HEK293 (cell line): ENCODE measurements around the gene BIN2.

ENCODE experiments used
- CTCF ChIA-PET: fragments of 350-600 bp; formaldehyde crosslinking; extraction: SDS; loops from one replicate; lab custom pipeline; 2021; ENCODE audit warnings: antibody characterized with exemption; lab: Yijun Ruan, JAX
- POLR2A ChIA-PET: fragments of 300-600 bp; formaldehyde crosslinking; extraction: SDS; loops from one replicate; lab custom pipeline; 2020; ENCODE audit warnings: antibody characterized with exemption, inconsistent platforms; lab: Yijun Ruan, JAX
- H3K27ac ChIP-seq: fragments of 200-500 bp; sonication (Bioruptor generic); 2 replicates; pipeline ENCODE4 v1.5.1; 2014; ENCODE audit warnings: low read depth, low read length, control low read depth, inconsistent platforms; ENCODE audit errors: extremely low read depth
- H3K36me3 ChIP-seq, 2 experiments: fragments of 200-500 bp in 1 of 2; sonication (Bioruptor generic) in 1 of 2; 1 replicate in 1 of 2; 2 replicates in 1 of 2; pipeline ENCODE4 v1.5.1; 2014 to 2017; ENCODE audit warnings: inconsistent platforms in 2 of 2, low read length in 2 of 2; ENCODE audit not compliant: control insufficient read depth in 2 of 2, insufficient read depth in 1 of 2
- H3K4me1 ChIP-seq: fragments of 200-500 bp; sonication (Bioruptor generic); 2 replicates; pipeline ENCODE4 v1.5.1; 2014; ENCODE audit warnings: mild to moderate bottlenecking, low read length, inconsistent platforms; ENCODE audit not compliant: control insufficient read depth, insufficient read depth
- H3K4me3 ChIP-seq: 2 replicates; pipeline ENCODE4 v1.5.1; 2011; ENCODE audit warnings: low read depth, mild to moderate bottlenecking, control low read depth, low read length, moderate library complexity
- H3K9me3 ChIP-seq: fragments of 200-500 bp; sonication (Bioruptor generic); 2 replicates; pipeline ENCODE4 v1.5.1; 2014; ENCODE audit warnings: low read depth, low read length, inconsistent platforms; ENCODE audit not compliant: control insufficient read depth, insufficient read depth
- MEIS1 ChIP-seq: sonication (generic); formaldehyde crosslinking; IDR thresholded peaks from 2 replicates; pipeline ENCODE4 v1.8.1; 2022; ENCODE audit warnings: missing genetic modification reagents, mild to moderate bottlenecking, borderline replicate concordance
- WT1 ChIP-seq: fragments of 450-650 bp; formaldehyde crosslinking; IDR thresholded peaks from 2 replicates; pipeline ENCODE4 v1.5.1; 2016; ENCODE audit warnings: missing biosample characterization, missing genetic modification characterization
- ZBTB17 ChIP-seq: fragments of 450-650 bp; formaldehyde crosslinking; IDR thresholded peaks from 2 replicates; pipeline ENCODE4 v1.5.1; 2016; ENCODE audit warnings: missing biosample characterization, missing genetic modification characterization
- ZBTB48 ChIP-seq: fragments of 450-650 bp; formaldehyde crosslinking; IDR thresholded peaks from 2 replicates; pipeline ENCODE4 v1.5.1; 2016; ENCODE audit warnings: missing biosample characterization, missing genetic modification characterization
- ZEB2 ChIP-seq: fragments of 450-650 bp; formaldehyde crosslinking; IDR thresholded peaks from 2 replicates; pipeline ENCODE4 v1.5.1; 2016; ENCODE audit warnings: missing biosample characterization, missing genetic modification characterization
- ZFHX2 ChIP-seq: fragments of 450-650 bp; formaldehyde crosslinking; conservative IDR thresholded peaks from 2 replicates; pipeline ENCODE4 v1.5.1; 2016; ENCODE audit warnings: missing biosample characterization, missing genetic modification characterization
- ZNF114 ChIP-seq: fragments of 450-650 bp; formaldehyde crosslinking; IDR thresholded peaks from 2 replicates; pipeline ENCODE4 v1.5.0; 2017; ENCODE audit warnings: missing biosample characterization, missing genetic modification characterization
- ZNF132 ChIP-seq: fragments of 450-650 bp; formaldehyde crosslinking; IDR thresholded peaks from 2 replicates; pipeline ENCODE4 v1.5.1; 2017; ENCODE audit warnings: missing biosample characterization, missing genetic modification characterization, borderline replicate concordance
- ZNF239 ChIP-seq: fragments of 450-650 bp; formaldehyde crosslinking; IDR thresholded peaks from 2 replicates; pipeline ENCODE4 v1.5.1; 2016; ENCODE audit warnings: missing biosample characterization, missing genetic modification characterization
- ZNF394 ChIP-seq: fragments of 450-650 bp; formaldehyde crosslinking; IDR thresholded peaks from 2 replicates; pipeline ENCODE4 v1.5.1; 2016; ENCODE audit warnings: missing biosample characterization, missing genetic modification characterization, mild to moderate bottlenecking, moderate library complexity, borderline replicate concordance
- ZNF600 ChIP-seq: fragments of 450-650 bp; formaldehyde crosslinking; IDR thresholded peaks from 2 replicates; pipeline ENCODE4 v1.5.1; 2016; ENCODE audit warnings: missing biosample characterization, missing genetic modification characterization
- ZNF626 ChIP-seq: fragments of 450-650 bp; sonication (Bioruptor Pico); formaldehyde crosslinking; IDR thresholded peaks from 2 replicates; pipeline ENCODE4 v1.5.1; 2018; ENCODE audit warnings: missing biosample characterization, missing genetic modification characterization, inconsistent platforms
- ZNF629 ChIP-seq: fragments of 450-650 bp; formaldehyde crosslinking; IDR thresholded peaks from 2 replicates; pipeline ENCODE4 v1.5.1; 2017; ENCODE audit warnings: missing biosample characterization, missing genetic modification characterization
- ZNF701 ChIP-seq: fragments of 450-650 bp; formaldehyde crosslinking; IDR thresholded peaks from 2 replicates; pipeline ENCODE4 v1.5.1; 2016; ENCODE audit warnings: missing biosample characterization, missing genetic modification characterization
- ZXDB ChIP-seq: fragments of 450-650 bp; formaldehyde crosslinking; IDR thresholded peaks from 2 replicates; pipeline ENCODE4 v1.5.1; 2016; ENCODE audit warnings: missing biosample characterization, missing genetic modification characterization
- TF ChIP-seq, protein P1 (sequence below): IDR thresholded peaks from 2 replicates; pipeline ENCODE4 v1.6.1; 2011; ENCODE audit warnings: mild to moderate bottlenecking, low read depth, low read length, borderline replicate concordance
- TF ChIP-seq, protein P2 (sequence below): sonication (generic); formaldehyde crosslinking; IDR thresholded peaks from 2 replicates; pipeline ENCODE4 v1.8.1; 2022; ENCODE audit warnings: mild to moderate bottlenecking, moderate library complexity, missing genetic modification reagents
- TF ChIP-seq, protein P3 (sequence below): fragments of 450-650 bp; formaldehyde crosslinking; IDR thresholded peaks from 2 replicates; pipeline ENCODE4 v1.5.1; 2016; ENCODE audit warnings: missing biosample characterization, missing genetic modification characterization, borderline replicate concordance
- TF ChIP-seq, protein P4 (sequence below): fragments of 450-650 bp; formaldehyde crosslinking; IDR thresholded peaks from 2 replicates; pipeline ENCODE4 v1.5.1; 2016; ENCODE audit warnings: missing biosample characterization, missing genetic modification characterization

The BIN2 gene

DNA sequence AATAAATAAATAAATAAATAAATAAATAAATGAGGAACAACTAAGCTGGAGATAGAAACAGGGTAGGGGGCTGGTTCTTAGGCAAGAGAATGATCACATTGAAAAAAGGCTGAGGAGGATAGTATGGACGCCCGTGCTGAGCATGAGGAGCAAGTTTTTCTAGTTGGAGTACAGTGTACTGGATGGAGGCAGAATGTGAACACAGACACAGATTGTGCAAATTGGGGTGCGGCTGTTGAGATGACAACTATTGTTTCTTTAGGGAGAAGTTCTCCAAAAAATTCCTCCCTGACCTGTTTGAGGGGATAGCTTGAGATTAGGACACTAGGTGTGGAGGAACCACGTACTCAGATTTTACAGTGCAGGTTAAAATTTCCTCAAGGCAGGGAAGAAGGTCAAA is 979 bp upstream of the BIN2 start:
- H3K27ac ChIP-seq: no peak overlapping the region
- no peaks in the 10 kb centered on the region for H3K36me3 ChIP-seq
- no peaks in the 10 kb centered on the region for H3K4me1 ChIP-seq
- no peak for TF ChIP-seq WT1 (tag by site-specific recombination)
- no peak for TF ChIP-seq ZBTB48 (tag by site-specific recombination)
- peak; percentile 13; the same call in 1 of the 2 replicates for TF ChIP-seq ZNF394
- TF ChIP-seq, protein P1, sequence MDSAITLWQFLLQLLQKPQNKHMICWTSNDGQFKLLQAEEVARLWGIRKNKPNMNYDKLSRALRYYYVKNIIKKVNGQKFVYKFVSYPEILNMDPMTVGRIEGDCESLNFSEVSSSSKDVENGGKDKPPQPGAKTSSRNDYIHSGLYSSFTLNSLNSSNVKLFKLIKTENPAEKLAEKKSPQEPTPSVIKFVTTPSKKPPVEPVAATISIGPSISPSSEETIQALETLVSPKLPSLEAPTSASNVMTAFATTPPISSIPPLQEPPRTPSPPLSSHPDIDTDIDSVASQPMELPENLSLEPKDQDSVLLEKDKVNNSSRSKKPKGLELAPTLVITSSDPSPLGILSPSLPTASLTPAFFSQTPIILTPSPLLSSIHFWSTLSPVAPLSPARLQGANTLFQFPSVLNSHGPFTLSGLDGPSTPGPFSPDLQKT: no peak
- no peak overlapping the region for H3K4me3 ChIP-seq
- CTCF ChIA-PET: interaction anchor here (0.7 to 1.0 kb wide), 2 partner anchors 600 to 1240 kb away, joined by 4 read pairs; partner anchors contain the start of gene SMARCD1
- H3K9me3 ChIP-seq: no peaks in the 10 kb centered on the region
- POLR2A ChIA-PET: no interaction called here

DNA sequence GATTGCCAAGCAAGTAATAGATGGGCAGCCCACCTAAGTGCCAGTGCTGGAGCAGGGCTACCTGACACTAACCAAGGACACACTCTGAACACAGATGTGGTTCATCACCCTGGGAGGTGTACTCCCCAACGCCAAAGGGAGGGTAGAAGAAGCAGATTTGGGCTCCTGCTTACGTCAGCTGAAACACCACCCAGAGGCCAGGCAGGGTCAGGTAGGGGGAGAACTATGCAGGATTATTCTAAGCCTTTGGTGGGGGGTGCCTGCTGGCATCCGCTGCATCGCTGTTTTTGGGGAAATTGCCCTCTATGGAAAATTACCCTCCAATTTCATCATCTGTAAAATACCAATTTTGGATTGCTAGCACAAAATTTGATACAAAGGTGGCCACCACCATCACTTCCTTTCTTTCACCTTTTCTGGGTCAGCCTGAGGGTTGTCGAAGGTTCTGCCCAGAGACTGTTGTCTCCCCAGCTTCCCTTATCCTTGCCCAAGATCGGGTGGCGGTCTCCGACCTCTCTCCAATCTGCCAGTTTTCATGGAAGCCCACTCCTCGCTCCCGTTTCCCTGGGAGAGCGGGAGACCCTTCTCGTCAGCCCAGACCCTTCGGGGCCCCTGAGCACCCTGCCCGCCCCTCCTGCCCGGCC is 535 bp downstream of the BIN2 start:
- Histone ChIP-seq H3K27ac (no peak overlapping the region), H3K4me3 (no peak overlapping the region)
- CTCF ChIA-PET: interaction anchor here (0.6 kb wide), 1 partner anchor 1022 kb away, joined by 3 read pairs; no protein-coding TSS in a partner anchor

DNA sequence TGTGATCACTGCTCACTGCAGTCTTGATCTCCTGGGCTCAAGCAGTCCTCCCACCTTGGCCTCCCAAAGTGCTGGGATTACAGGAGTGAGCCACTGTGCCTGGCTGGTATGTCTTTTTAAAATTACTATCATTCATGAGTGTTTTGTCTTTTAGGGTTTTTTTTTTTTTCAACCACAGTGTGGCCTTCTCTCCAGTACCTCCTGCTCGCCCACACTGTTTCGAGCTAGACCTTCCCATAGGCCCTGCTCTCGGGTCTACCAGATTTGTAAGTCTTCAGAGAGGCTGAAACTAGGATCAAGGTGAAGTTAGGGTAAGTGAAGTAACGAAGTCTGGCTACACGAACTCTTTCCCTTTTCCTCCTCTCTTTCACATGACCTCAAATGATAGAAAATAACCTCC is 1.5 kb downstream of the BIN2 start:
- POLR2A ChIA-PET: interaction anchor here (0.6 kb wide), 1 partner anchor 104 kb away, joined by 6 read pairs; the partner anchor contains the start of gene POU6F1

More for the DNA sequence above, 535 bp downstream of the BIN2 start:
- POLR2A ChIA-PET: no interaction called here
- no peak for TF ChIP-seq ZEB2
- TF ChIP-seq, protein P2, sequence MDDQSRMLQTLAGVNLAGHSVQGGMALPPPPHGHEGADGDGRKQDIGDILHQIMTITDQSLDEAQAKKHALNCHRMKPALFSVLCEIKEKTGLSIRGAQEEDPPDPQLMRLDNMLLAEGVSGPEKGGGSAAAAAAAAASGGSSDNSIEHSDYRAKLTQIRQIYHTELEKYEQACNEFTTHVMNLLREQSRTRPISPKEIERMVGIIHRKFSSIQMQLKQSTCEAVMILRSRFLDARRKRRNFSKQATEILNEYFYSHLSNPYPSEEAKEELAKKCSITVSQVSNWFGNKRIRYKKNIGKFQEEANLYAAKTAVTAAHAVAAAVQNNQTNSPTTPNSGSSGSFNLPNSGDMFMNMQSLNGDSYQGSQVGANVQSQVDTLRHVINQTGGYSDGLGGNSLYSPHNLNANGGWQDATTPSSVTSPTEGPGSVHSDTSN: no peak
- no peak for TF ChIP-seq ZFHX2
- no peak for TF ChIP-seq ZBTB17 (tag by site-specific recombination)
- TF ChIP-seq ZNF239 (tag by site-specific recombination): no peak
- TF ChIP-seq WT1 (tag by site-specific recombination): no peak
- no peak for TF ChIP-seq ZNF629 (tag by site-specific recombination)
- TF ChIP-seq, protein P3, sequence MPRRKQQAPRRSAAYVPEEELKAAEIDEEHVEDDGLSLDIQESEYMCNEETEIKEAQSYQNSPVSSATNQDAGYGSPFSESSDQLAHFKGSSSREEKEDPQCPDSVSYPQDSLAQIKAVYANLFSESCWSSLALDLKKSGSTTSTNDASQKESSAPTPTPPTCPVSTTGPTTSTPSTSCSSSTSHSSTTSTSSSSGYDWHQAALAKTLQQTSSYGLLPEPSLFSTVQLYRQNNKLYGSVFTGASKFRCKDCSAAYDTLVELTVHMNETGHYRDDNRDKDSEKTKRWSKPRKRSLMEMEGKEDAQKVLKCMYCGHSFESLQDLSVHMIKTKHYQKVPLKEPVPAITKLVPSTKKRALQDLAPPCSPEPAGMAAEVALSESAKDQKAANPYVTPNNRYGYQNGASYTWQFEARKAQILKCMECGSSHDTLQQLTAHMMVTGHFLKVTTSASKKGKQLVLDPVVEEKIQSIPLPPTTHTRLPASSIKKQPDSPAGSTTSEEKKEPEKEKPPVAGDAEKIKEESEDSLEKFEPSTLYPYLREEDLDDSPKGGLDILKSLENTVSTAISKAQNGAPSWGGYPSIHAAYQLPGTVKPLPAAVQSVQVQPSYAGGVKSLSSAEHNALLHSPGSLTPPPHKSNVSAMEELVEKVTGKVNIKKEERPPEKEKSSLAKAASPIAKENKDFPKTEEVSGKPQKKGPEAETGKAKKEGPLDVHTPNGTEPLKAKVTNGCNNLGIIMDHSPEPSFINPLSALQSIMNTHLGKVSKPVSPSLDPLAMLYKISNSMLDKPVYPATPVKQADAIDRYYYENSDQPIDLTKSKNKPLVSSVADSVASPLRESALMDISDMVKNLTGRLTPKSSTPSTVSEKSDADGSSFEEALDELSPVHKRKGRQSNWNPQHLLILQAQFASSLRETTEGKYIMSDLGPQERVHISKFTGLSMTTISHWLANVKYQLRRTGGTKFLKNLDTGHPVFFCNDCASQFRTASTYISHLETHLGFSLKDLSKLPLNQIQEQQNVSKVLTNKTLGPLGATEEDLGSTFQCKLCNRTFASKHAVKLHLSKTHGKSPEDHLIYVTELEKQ (tag by site-specific recombination): no peak
- TF ChIP-seq ZNF701 (tag by site-specific recombination): no peak
- TF ChIP-seq ZNF114 (tag by site-specific recombination): no peak
- TF ChIP-seq, protein P4, sequence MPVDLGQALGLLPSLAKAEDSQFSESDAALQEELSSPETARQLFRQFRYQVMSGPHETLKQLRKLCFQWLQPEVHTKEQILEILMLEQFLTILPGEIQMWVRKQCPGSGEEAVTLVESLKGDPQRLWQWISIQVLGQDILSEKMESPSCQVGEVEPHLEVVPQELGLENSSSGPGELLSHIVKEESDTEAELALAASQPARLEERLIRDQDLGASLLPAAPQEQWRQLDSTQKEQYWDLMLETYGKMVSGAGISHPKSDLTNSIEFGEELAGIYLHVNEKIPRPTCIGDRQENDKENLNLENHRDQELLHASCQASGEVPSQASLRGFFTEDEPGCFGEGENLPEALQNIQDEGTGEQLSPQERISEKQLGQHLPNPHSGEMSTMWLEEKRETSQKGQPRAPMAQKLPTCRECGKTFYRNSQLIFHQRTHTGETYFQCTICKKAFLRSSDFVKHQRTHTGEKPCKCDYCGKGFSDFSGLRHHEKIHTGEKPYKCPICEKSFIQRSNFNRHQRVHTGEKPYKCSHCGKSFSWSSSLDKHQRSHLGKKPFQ (tag by site-specific recombination): no peak
- TF ChIP-seq, all 188 proteins: peak for 0
- no peaks in the 10 kb centered on the region for H3K36me3 ChIP-seq
- no peaks in the 10 kb centered on the region for H3K9me3 ChIP-seq
- no peaks in the 10 kb centered on the region for H3K4me1 ChIP-seq

More for the DNA sequence above, 1.5 kb downstream of the BIN2 start:
- no peak overlapping the region for H3K27ac ChIP-seq
- no peak for TF ChIP-seq ZNF600 (tag by site-specific recombination)
- no peak for TF ChIP-seq ZXDB (tag by site-specific recombination)
- no peak for TF ChIP-seq ZNF132 (tag by site-specific recombination)
- no peak for TF ChIP-seq ZNF626 (tag by site-specific recombination)
- TF ChIP-seq MEIS1 (CRISPR knock-in tag): no peak
- H3K9me3 ChIP-seq: no peaks in the 10 kb centered on the region
- no peaks in the 10 kb centered on the region for H3K36me3 ChIP-seq
- no peak overlapping the region for H3K4me3 ChIP-seq
- no peaks in the 10 kb centered on the region for H3K4me1 ChIP-seq
- CTCF ChIA-PET: no interaction called here
